Measurements from ENCODE around the gene DNM1. TPM values are rescaled to one million over a fixed set of nuclear protein-coding genes. Genes with fewer than 3 reads are reported as not detected.

The DNM1 gene
- total RNA-seq, 1 donor = 3.6 TPM

DNA sequence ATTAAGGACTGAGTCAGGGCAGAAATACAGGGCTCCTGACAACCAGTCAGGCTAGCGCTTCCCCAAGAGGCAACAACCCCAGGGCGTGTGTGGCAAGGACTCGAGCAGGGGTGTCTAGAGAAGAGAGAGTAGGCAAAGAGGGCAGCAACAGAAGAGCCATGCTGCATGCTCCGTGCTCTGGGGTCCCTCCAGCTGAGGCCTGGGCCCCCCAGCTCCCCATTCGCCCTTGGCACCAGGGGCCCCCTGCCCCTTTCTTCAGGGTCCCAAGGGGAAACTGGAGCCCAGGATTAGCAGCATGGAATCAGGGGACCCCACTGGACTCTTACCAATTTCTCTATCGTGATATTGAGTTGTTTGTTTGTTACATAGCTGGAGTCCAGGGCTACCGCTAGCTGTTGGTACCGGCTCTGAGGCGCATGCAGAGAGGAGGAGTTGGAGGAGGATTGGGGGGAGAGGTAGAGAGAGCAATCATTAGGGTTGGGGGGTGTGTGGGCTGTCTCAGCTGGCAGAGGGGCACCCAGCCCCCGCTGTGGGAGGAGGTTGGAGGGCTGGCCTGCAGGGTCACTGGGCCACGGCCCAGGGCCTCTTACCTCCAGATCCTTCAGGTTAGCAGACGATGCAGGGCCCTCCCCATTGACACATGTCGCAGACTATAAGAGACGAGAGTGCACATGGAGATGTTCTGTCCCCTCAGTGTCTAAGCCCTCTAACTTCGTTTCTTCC lies 63.9 kb downstream of the DNM1 start:
- peaks cover 87% of the 10 kb centered on the region for H3K36me3 ChIP-seq (ENCODE audit: insufficient read depth, low read length)
- H3K79me2 ChIP-seq (ENCODE audit: insufficient read depth, low read length) = peaks cover 32% of the 10 kb centered on the region
- H3K4me1 ChIP-seq (ENCODE audit: insufficient read depth, low read length) = no peaks in the 10 kb centered on the region
- no peaks in the 10 kb centered on the region for H3K9me3 ChIP-seq (ENCODE audit: low read depth, low read length)
- H4K20me1 ChIP-seq (ENCODE audit: insufficient read depth, low read length) = peaks cover 37% of the 10 kb centered on the region
- TF ChIP-seq, protein P1, sequence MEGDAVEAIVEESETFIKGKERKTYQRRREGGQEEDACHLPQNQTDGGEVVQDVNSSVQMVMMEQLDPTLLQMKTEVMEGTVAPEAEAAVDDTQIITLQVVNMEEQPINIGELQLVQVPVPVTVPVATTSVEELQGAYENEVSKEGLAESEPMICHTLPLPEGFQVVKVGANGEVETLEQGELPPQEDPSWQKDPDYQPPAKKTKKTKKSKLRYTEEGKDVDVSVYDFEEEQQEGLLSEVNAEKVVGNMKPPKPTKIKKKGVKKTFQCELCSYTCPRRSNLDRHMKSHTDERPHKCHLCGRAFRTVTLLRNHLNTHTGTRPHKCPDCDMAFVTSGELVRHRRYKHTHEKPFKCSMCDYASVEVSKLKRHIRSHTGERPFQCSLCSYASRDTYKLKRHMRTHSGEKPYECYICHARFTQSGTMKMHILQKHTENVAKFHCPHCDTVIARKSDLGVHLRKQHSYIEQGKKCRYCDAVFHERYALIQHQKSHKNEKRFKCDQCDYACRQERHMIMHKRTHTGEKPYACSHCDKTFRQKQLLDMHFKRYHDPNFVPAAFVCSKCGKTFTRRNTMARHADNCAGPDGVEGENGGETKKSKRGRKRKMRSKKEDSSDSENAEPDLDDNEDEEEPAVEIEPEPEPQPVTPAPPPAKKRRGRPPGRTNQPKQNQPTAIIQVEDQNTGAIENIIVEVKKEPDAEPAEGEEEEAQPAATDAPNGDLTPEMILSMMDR (IDR thresholded peaks at IDR 0.05; ENCODE audit: extremely low read depth, low read depth, low read length) = no peak
- H3K27ac ChIP-seq (ENCODE audit: low read depth, low read length) = no peak overlapping the region
- H3K4me3 ChIP-seq (ENCODE audit: insufficient read depth, low read length) = no peak overlapping the region
- H3K4me2 ChIP-seq (ENCODE audit: insufficient read depth, low read length) = no peak overlapping the region
- no peaks in the 10 kb centered on the region for H3K27me3 ChIP-seq (ENCODE audit: insufficient read depth, low read length)
- no peak for DNase-seq (ENCODE audit: insufficient read length, low spot score, missing footprints)
- H2AFZ ChIP-seq (ENCODE audit: low read length) = no peak overlapping the region

DNA sequence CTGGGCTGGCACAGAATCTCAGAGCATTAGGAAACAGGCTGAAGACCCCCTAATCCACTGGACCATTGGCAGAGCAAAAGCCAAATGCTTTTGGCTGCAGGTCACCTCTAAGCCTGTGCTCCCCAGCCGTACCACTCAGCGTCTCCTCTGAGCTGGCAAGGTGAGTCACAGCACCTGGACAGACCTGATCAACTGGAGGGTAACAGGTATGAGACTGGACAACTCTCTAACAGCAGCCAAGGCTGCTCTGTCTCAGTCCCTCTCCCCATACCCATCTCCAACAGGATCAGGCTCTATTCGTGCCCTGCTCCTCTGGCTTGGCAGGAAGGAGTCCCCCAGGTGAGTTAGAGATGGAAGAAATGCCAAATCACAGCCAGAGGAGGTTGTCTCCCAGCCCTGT lies 67.9 kb downstream of the DNM1 start:
- no peak overlapping the region for H3K4me2 ChIP-seq (ENCODE audit: insufficient read depth, low read length)

DNA sequence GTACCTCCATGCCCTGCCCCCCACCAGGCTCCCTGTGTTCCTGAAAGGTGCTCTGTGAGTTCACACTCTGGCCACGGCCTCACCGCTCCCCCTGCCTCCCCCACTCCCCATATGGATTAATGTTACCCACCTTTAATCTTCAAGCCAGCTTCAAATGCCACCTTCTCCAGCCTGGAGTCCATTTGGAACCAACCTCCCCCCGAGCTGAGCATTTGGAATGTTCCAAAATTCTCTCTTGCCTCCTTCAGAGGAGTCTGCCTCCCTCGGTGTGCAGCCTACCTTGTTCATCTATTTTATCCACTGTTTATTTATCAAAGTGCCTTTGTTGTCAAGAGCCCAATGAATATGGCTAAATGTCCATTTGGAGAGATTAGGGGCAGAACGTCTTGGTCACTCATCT lies 68.3 kb downstream of the DNM1 start:
- no peak overlapping the region for H3K4me2 ChIP-seq (ENCODE audit: insufficient read depth, low read length)
- H3K4me3 ChIP-seq (ENCODE audit: insufficient read depth, low read length) = no peak overlapping the region
- TF ChIP-seq, protein P1 (IDR thresholded peaks at IDR 0.05; ENCODE audit: extremely low read depth, low read depth, low read length) = no peak
- no peaks in the 10 kb centered on the region for H3K27me3 ChIP-seq (ENCODE audit: insufficient read depth, low read length)
- H4K20me1 ChIP-seq (ENCODE audit: insufficient read depth, low read length) = peaks cover 57% of the 10 kb centered on the region
- H3K79me2 ChIP-seq (ENCODE audit: insufficient read depth, low read length) = peaks cover 70% of the 10 kb centered on the region
- H3K27ac ChIP-seq (ENCODE audit: low read depth, low read length) = no peak overlapping the region
- peaks cover 68% of the 10 kb centered on the region for H3K36me3 ChIP-seq (ENCODE audit: insufficient read depth, low read length)
- no peak overlapping the region for H2AFZ ChIP-seq (ENCODE audit: low read length)
- peak; percentile 30 for DNase-seq (ENCODE audit: insufficient read length, low spot score, missing footprints)
- H3K4me1 ChIP-seq (ENCODE audit: insufficient read depth, low read length) = peaks cover 12% of the 10 kb centered on the region
- no peaks in the 10 kb centered on the region for H3K9me3 ChIP-seq (ENCODE audit: low read depth, low read length)

More for the DNA sequence above, 67.9 kb downstream of the DNM1 start:
- peak; percentile 70 for DNase-seq (ENCODE audit: insufficient read length, low spot score, missing footprints)
- TF ChIP-seq, protein P1 (IDR thresholded peaks at IDR 0.05; ENCODE audit: extremely low read depth, low read depth, low read length) = no peak
- peaks cover 72% of the 10 kb centered on the region for H3K36me3 ChIP-seq (ENCODE audit: insufficient read depth, low read length)
- no peaks in the 10 kb centered on the region for H3K9me3 ChIP-seq (ENCODE audit: low read depth, low read length)
- H3K4me1 ChIP-seq (ENCODE audit: insufficient read depth, low read length) = peaks cover 12% of the 10 kb centered on the region
- peaks cover 57% of the 10 kb centered on the region for H4K20me1 ChIP-seq (ENCODE audit: insufficient read depth, low read length)
- peaks cover 66% of the 10 kb centered on the region for H3K79me2 ChIP-seq (ENCODE audit: insufficient read depth, low read length)
- no peak overlapping the region for H2AFZ ChIP-seq (ENCODE audit: low read length)
- no peak overlapping the region for H3K27ac ChIP-seq (ENCODE audit: low read depth, low read length)
- no peak overlapping the region for H3K4me3 ChIP-seq (ENCODE audit: insufficient read depth, low read length)
- no peaks in the 10 kb centered on the region for H3K27me3 ChIP-seq (ENCODE audit: insufficient read depth, low read length)

DNA sequence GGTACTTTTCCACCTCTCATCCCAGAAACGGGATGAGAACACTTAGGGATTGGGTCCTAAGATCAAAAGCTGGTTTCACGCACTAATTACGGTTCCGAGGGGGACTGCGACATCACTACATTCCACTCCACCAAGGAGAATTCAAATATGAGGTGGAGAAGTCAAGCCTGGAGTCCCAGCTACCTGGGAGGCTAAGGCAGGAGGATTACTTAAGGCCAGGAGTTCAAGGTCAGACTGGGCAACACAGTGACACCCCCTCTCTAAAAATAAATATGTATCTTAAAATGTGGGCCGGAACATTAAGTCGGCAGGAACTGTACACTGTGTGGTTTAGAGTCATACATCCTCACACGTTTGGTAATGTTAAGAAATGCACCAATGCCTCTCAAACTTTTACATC lies 71.1 kb downstream of the DNM1 start:
- peak overlapping the region; percentile 79 for H3K4me3 ChIP-seq (ENCODE audit: insufficient read depth, low read length)
- H3K27me3 ChIP-seq (ENCODE audit: insufficient read depth, low read length) = no peaks in the 10 kb centered on the region
- no peaks in the 10 kb centered on the region for H3K9me3 ChIP-seq (ENCODE audit: low read depth, low read length)
- peak; percentile 35 for DNase-seq (ENCODE audit: insufficient read length, low spot score, missing footprints)
- TF ChIP-seq, protein P1 (IDR thresholded peaks at IDR 0.05; ENCODE audit: extremely low read depth, low read depth, low read length) = no peak
- peaks cover 74% of the 10 kb centered on the region for H3K79me2 ChIP-seq (ENCODE audit: insufficient read depth, low read length)
- peak overlapping the region; percentile 98 for H3K4me2 ChIP-seq (ENCODE audit: insufficient read depth, low read length)
- peak overlapping the region; percentile 88 for H3K27ac ChIP-seq (ENCODE audit: low read depth, low read length)
- H3K4me1 ChIP-seq (ENCODE audit: insufficient read depth, low read length) = peaks cover 22% of the 10 kb centered on the region
- H2AFZ ChIP-seq (ENCODE audit: low read length) = no peak overlapping the region
- H4K20me1 ChIP-seq (ENCODE audit: insufficient read depth, low read length) = peaks cover 48% of the 10 kb centered on the region
- peaks cover 41% of the 10 kb centered on the region for H3K36me3 ChIP-seq (ENCODE audit: insufficient read depth, low read length)
